GM12892 (cell line): ENCODE measurements around the gene ZP3.

Experiments
- POLR2A ChIP-seq: IDR thresholded peaks from 2 replicates; pipeline ENCODE4 v1.6.1; 2011; ENCODE audit warnings: low read depth, low read length, control low read depth
- POLR2AphosphoS5 ChIP-seq: IDR thresholded peaks from 2 replicates; pipeline ENCODE4 v1.6.1; 2011; ENCODE audit warnings: low read depth, low read length, control low read depth
- TAF1 ChIP-seq: IDR thresholded peaks from 2 replicates; pipeline ENCODE4 v1.6.1; 2011; ENCODE audit warnings: low read depth, mild to moderate bottlenecking, control low read depth, low read length, borderline replicate concordance

DNA sequence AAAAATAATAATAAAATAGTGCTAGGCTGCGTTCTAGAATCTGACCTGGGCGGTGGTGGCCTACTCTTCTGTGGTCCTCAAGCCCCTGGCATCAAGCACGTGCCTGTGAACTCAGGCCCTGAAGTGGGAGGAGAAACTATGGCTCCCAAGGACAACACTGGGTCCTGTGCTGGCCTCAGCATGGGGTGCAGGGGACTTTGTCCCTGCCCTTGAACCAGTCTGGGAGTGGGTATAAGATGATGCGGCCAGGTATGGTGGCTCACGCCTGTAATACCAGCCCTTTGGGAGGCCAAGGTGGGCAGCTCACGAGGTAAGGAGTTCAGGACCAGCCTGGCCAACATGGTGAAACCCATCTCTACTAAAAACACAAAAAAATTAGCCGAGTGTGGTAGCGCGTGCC lies 5.5 kb downstream of the ZP3 start:
- TF ChIP-seq POLR2A (no peak), POLR2AphosphoS5 (no peak), TAF1 (no peak)
